Naive thymus-derived CD4-positive, alpha-beta T cell (primary cell): ENCODE measurements around the gene NANOS3. TPM values are rescaled to one million over a fixed set of nuclear protein-coding genes. Genes with fewer than 3 reads are reported as not detected.

Experiments used
- ATAC-seq: fragments of 150-1000 bp; cut with Tn5 transposase; 2 replicates; pipeline ENCODE4 v1.10.0; 2021; ENCODE audit warnings: mild to moderate bottlenecking, moderate library complexity
- CTCF ChIA-PET: fragments of 350-600 bp; sonication (Branson Sonifier 250); formaldehyde crosslinking; loops from one replicate; lab custom pipeline; 2021; ENCODE audit warnings: antibody characterized with exemption; lab: Charles Lee
- POLR2A ChIA-PET: fragments of 350-600 bp; sonication (Branson Sonifier 250); formaldehyde crosslinking; loops from one replicate; lab custom pipeline; 2021; ENCODE audit warnings: antibody characterized with exemption, inconsistent platforms; lab: Charles Lee
- DNase-seq, 9 donors: peaks; one replicate each; pipeline versions ENCODE4 v3.0.0 to v3.0.0-alpha.2; 2020 to 2022; ENCODE audit warnings: mixed read lengths in 1 of 9
- H3K27ac ChIP-seq: one replicate; pipeline ENCODE4 v1.7.0; 2013; ENCODE audit warnings: mild to moderate bottlenecking, low read depth, low read length, moderate library complexity
- H3K27me3 ChIP-seq, 2 donors: one replicate each; pipeline ENCODE4 v1.7.0; 2013; ENCODE audit warnings: low read length in 2 of 2, mild to moderate bottlenecking in 2 of 2, moderate library complexity in 2 of 2; ENCODE audit not compliant: control insufficient read depth in 2 of 2, insufficient read depth in 2 of 2
- H3K36me3 ChIP-seq, 3 experiments: 1 replicate in 2 of 3; 2 replicates in 1 of 3; pipeline ENCODE4 v1.7.0; 2013; ENCODE audit warnings: low read length in 3 of 3, mild to moderate bottlenecking in 3 of 3, moderate library complexity in 1 of 3; ENCODE audit not compliant: insufficient read depth in 3 of 3, control insufficient read depth in 2 of 3
- H3K4me1 ChIP-seq, 2 donors: one replicate each; pipeline ENCODE4 v1.7.0; 2013; ENCODE audit warnings: low read length in 2 of 2, mild to moderate bottlenecking in 2 of 2, moderate library complexity in 1 of 2; ENCODE audit not compliant: control insufficient read depth in 2 of 2, insufficient read depth in 2 of 2
- H3K4me3 ChIP-seq: 2 replicates; pipeline ENCODE4 v1.7.0; 2013; ENCODE audit warnings: mild to moderate bottlenecking, low read length
- H3K9me3 ChIP-seq, 3 experiments: 1 replicate in 2 of 3; 2 replicates in 1 of 3; pipeline ENCODE4 v1.7.0; 2013; ENCODE audit warnings: low read length in 3 of 3; ENCODE audit not compliant: control insufficient read depth in 2 of 3
- H3K27ac Mint-ChIP-seq, 9 donors: one replicate each; pipeline ENCODE4 v1.8.0; 2020 to 2022; ENCODE audit warnings: mixed read lengths in 9 of 9, mild to moderate bottlenecking in 8 of 9, moderate library complexity in 5 of 9, inconsistent platforms in 2 of 9
- H3K27me3 Mint-ChIP-seq, 5 donors: one replicate each; pipeline ENCODE4 v1.8.0; 2021 to 2022; ENCODE audit warnings: mixed read lengths in 5 of 5, mild to moderate bottlenecking in 1 of 5
- H3K36me3 Mint-ChIP-seq, 5 donors: one replicate each; pipeline ENCODE4 v1.8.0; 2020 to 2022; ENCODE audit warnings: mixed read lengths in 5 of 5, mild to moderate bottlenecking in 3 of 5, inconsistent platforms in 1 of 5
- H3K4me1 Mint-ChIP-seq, 7 donors: one replicate each; pipeline ENCODE4 v1.8.0; 2020 to 2022; ENCODE audit warnings: mixed read lengths in 7 of 7, mild to moderate bottlenecking in 3 of 7, inconsistent platforms in 1 of 7
- H3K4me3 Mint-ChIP-seq, 10 donors: one replicate each; pipeline ENCODE4 v1.8.0; 2020 to 2022; ENCODE audit warnings: mild to moderate bottlenecking in 10 of 10, mixed read lengths in 10 of 10, moderate library complexity in 6 of 10, inconsistent platforms in 2 of 10
- H3K9me3 Mint-ChIP-seq, 11 donors: one replicate each; pipeline ENCODE4 v1.8.0; 2020 to 2022; ENCODE audit warnings: mixed read lengths in 11 of 11, mild to moderate bottlenecking in 4 of 11, inconsistent platforms in 1 of 11, moderate library complexity in 1 of 11
- intact Hi-C, 2 donors: fragments of 100-400 bp; cut with micrococcal nuclease; formaldehyde crosslinking; loops; one replicate each; pipeline ENCODE4 v1.15.1; 2023
- polyA plus RNA-seq, 2 donors: library from polyadenylated mRNA; unstranded; fragments of 300-500 nt; fragmentation: Illumina TruSeq; gene quantifications; one replicate each; pipeline ENCODE4 v1.2.3, GENCODE V29; 2021
- total RNA-seq, 6 experiments: library from RNA in 5 of 6; stranded (reverse) in 5 of 6; gene quantifications; 1 replicate in 5 of 6; 2 replicates in 1 of 6; pipeline ENCODE4 v1.2.3 and lab custom pipeline; 2021 to 2026

The NANOS3 gene
- total and polyA plus RNA-seq, 7 experiments from 2014 or later, result 1.3 to 3.4 TPM; not detected in 5

DNA sequence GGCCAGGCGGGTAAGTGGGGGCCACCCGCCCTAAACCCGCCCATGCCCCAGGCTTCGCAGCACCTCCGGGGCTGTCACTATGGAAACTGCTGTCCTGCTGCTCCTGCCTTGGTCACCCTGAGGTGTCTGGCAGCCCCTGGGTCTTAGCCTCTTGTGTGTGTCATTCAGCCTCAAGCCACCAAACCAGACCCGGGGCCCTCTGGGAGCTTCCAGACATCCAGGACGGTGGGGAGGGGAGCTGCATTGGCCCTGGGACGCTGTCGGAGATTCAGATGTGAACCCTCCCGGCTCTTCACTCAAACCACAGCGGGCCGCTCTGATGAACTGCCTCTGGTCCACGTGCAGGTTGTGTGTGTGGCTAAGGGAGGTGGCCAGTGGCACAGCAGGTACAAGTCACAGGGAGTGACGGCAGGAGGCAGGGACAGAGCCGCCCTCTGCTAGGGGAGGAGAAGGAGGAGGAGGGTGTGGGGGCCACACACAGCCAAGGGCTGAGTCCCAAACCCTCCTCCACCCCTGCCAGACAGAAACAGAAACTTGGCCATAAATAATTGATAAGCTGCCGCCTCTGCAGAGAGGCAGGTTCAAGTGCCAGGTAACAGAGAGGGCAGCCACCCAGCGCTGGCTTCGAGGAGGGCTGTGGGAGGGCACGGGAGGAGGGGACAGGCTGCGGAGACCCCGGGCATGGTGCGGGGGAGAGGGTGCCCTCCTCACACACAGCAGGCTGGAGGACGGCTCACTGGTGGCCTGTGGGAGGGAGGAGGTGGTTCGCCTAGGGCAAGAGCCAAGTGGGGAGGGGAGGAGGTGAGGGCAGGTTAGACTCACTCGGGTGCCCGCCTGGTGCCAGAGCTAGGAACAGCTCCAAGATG lies 8.0 kb downstream of the NANOS3 start:
- CTCF ChIA-PET, result no interaction called here
- ATAC-seq, result no peak
- intact Hi-C loops, result loop anchor here (5.0 to 10.0 kb wide), 4 partner anchors 288 to 608 kb away; no protein-coding TSS in a partner anchor
- Histone ChIP-seq H3K27me3 (no peaks in the 10 kb centered on the region), H3K4me1 (peaks cover 33 to 58% of the 10 kb centered on the region in 2 donors), H3K4me3 (no peak overlapping the region), H3K36me3 (no peaks in the 10 kb centered on the region), H3K27ac (no peak overlapping the region), H3K9me3 (no peaks in the 10 kb centered on the region)
- Mint-ChIP-seq H3K4me3 (no peak overlapping the region), H3K27ac (no peak overlapping the region), H3K36me3 (no peaks in the 10 kb centered on the region), H3K9me3 (peaks cover 0 to 2% (median 0%) of the 10 kb centered on the region in 11 donors), H3K27me3 (no peaks in the 10 kb centered on the region), H3K4me1 (peaks cover 6 to 43% (median 34%) of the 10 kb centered on the region in 7 donors)
- POLR2A ChIA-PET, result interaction anchor here (0.6 kb wide), 1 partner anchor 202 kb away, joined by 4 read pairs; no protein-coding TSS in a partner anchor
- DNase-seq, result no peak

DNA sequence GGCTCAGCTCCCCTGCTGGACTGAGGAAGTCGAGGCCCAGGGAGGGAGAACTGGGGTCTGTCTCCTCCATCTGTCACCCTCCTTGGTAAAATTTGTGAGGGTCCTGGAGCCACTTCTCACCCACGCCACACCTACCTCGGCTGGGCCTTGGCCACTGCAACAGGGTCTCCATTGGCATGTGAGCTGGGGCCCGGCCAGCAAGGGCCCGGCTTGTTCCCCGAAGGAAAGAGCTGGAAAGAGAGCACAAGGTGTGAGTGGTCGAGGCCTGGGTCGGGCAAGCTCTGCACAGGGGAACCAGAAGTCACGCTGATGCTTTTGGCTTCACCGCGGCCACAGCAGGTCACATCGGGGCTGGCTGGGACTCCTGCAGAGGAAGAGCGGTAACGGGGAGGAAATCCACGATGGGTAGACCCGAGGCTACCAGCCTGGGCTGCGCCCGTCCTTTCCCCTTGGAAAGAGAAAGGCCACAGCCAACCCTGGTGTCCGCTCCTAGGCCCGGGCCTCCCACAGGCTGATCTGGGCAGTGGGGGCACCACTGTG lies 9.0 kb downstream of the NANOS3 start:
- intact Hi-C loops, result loop anchor here in 1 of 2 donors (10.0 kb wide), 1 partner anchor 599 kb away; no protein-coding TSS in a partner anchor
- ATAC-seq (no peak), DNase-seq (no peak)
- ChIA-PET POLR2A (no interaction called here), CTCF (no interaction called here)
- Mint-ChIP-seq H3K27me3 (no peaks in the 10 kb centered on the region), H3K36me3 (no peaks in the 10 kb centered on the region), H3K27ac (peak overlapping the region in 1 of 9 donors; percentile 54), H3K9me3 (peaks cover 0 to 2% (median 0%) of the 10 kb centered on the region in 11 donors), H3K4me3 (no peak overlapping the region), H3K4me1 (peaks cover 6 to 36% (median 28%) of the 10 kb centered on the region in 7 donors)
- no peak overlapping the region for H3K4me3 ChIP-seq
- H3K27me3 ChIP-seq, result no peaks in the 10 kb centered on the region
- H3K36me3 ChIP-seq, result no peaks in the 10 kb centered on the region
- no peaks in the 10 kb centered on the region for H3K9me3 ChIP-seq
- H3K4me1 ChIP-seq, result peaks cover 26 to 50% of the 10 kb centered on the region in 2 donors
- H3K27ac ChIP-seq, result no peak overlapping the region

- CTCF ChIA-PET, result interaction anchor here (0.6 kb wide), 1 partner anchor 105 kb away, joined by 3 read pairs; no protein-coding TSS in a partner anchor
- Mint-ChIP-seq H3K9me3 (peaks cover 0 to 2% (median 0%) of the 10 kb centered on the region in 11 donors), H3K27ac (peak overlapping the region in 1 of 9 donors; percentile 38), H3K36me3 (no peaks in the 10 kb centered on the region), H3K4me3 (no peak overlapping the region), H3K27me3 (no peaks in the 10 kb centered on the region), H3K4me1 (peaks cover 6 to 25% (median 17%) of the 10 kb centered on the region in 7 donors)
- intact Hi-C loops, result loop anchor here in 1 of 2 donors (10.0 kb wide), 1 partner anchor 598 kb away; no protein-coding TSS in a partner anchor
- POLR2A ChIA-PET, result no interaction called here
- H3K27ac ChIP-seq, result no peak overlapping the region
- no peak overlapping the region for H3K4me3 ChIP-seq
- H3K27me3 ChIP-seq, result no peaks in the 10 kb centered on the region
- H3K4me1 ChIP-seq, result peaks cover 15 to 39% of the 10 kb centered on the region in 2 donors
- H3K9me3 ChIP-seq, result no peaks in the 10 kb centered on the region
- ATAC-seq (peak; percentile 86), DNase-seq (no peak)
- no peaks in the 10 kb centered on the region for H3K36me3 ChIP-seq
These were observed 10.1 kb downstream of the NANOS3 start for GRCh38 chr19:13887018-13887436.

DNA sequence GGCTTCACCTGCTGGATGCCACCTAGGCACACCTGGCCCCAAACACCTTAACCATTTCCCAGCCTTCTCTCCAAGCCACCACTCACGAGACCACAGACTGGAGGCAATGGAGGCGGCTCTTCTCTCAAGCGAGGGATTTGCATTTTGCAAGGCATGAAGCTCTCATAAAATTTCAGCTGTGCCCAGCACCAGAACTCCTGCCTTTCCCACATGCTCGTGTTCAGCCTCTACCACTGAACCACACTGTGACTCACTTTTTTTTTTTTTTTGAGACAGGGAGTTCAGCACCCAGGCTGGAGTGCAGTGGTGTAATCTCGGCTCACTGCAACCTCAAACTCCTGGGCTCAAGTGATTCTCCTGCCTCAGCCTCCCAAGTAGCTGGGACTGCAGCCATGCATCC lies 10.6 kb downstream of the NANOS3 start:
- H3K36me3 ChIP-seq, result no peaks in the 10 kb centered on the region
- H3K4me3 ChIP-seq, result no peak overlapping the region
- H3K4me1 ChIP-seq, result peaks cover 10 to 34% of the 10 kb centered on the region in 2 donors
- no peak overlapping the region for H3K27ac ChIP-seq
- ATAC-seq, result peak; percentile 34
- no peaks in the 10 kb centered on the region for H3K9me3 ChIP-seq
- H3K27me3 Mint-ChIP-seq, result no peaks in the 10 kb centered on the region
- H3K27me3 ChIP-seq, result no peaks in the 10 kb centered on the region
- intact Hi-C loops, result loop anchor here in 1 of 2 donors (10.0 kb wide), 1 partner anchor 597 kb away; no protein-coding TSS in a partner anchor
- CTCF ChIA-PET, result interaction anchor here (0.6 kb wide), 2 partner anchors 104 to 246 kb away, joined by 3 to 4 read pairs; no protein-coding TSS in a partner anchor
- POLR2A ChIA-PET, result no interaction called here
- H3K4me1 Mint-ChIP-seq, result peaks cover 6 to 20% (median 12%) of the 10 kb centered on the region in 7 donors
- H3K27ac Mint-ChIP-seq, result no peak overlapping the region
- H3K36me3 Mint-ChIP-seq, result no peaks in the 10 kb centered on the region
- DNase-seq, result no peak
- H3K9me3 Mint-ChIP-seq, result peaks cover 0 to 2% (median 0%) of the 10 kb centered on the region in 11 donors
- H3K4me3 Mint-ChIP-seq, result no peak overlapping the region

DNA sequence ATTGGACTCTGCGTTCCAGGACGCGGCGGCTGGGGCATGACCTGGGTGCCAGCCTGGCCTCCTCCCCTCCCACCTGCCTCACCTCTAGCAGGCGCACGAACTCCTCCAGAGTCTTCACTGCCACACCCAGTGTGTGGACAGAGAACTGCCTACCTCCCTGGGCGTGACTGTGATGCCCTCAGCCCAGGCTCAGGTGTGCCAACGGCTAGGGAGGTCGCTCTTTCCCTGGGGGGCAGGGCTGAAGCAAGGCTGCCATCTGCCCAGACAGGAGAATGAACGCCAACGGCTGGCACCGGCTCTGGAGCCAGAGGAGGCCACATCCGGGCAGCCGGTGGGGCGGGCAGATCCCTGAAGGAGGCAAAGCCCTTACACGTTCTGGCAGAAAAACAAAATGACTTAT lies 11.3 kb downstream of the NANOS3 start:
- Histone ChIP-seq H3K27ac (no peak overlapping the region), H3K4me1 (peaks cover 2 to 27% of the 10 kb centered on the region in 2 donors), H3K27me3 (no peaks in the 10 kb centered on the region), H3K4me3 (no peak overlapping the region), H3K9me3 (no peaks in the 10 kb centered on the region), H3K36me3 (no peaks in the 10 kb centered on the region)
- H3K4me1 Mint-ChIP-seq, result peaks cover 5 to 12% (median 7%) of the 10 kb centered on the region in 7 donors
- ChIA-PET POLR2A (interaction anchor here (0.7 kb wide), 1 partner anchor 118 kb away, joined by 4 read pairs; no protein-coding TSS in a partner anchor), CTCF (interaction anchor here (1.2 kb wide), 1 partner anchor 36 kb away, joined by 4 read pairs; no protein-coding TSS in a partner anchor)
- ATAC-seq (no peak), DNase-seq (no peak)
- no peak overlapping the region for H3K4me3 Mint-ChIP-seq
- no peaks in the 10 kb centered on the region for H3K27me3 Mint-ChIP-seq
- no peaks in the 10 kb centered on the region for H3K36me3 Mint-ChIP-seq
- intact Hi-C loops, result loop anchor here in 1 of 2 donors (10.0 kb wide), 1 partner anchor 597 kb away; no protein-coding TSS in a partner anchor
- H3K27ac Mint-ChIP-seq, result no peak overlapping the region
- H3K9me3 Mint-ChIP-seq, result peaks cover 0 to 2% (median 0%) of the 10 kb centered on the region in 11 donors

GRCh38 chr19:13890136-13890535 lies 13.2 kb downstream of the NANOS3 start:
- Histone ChIP-seq H3K27me3 (no peaks in the 10 kb centered on the region), H3K4me3 (no peak overlapping the region), H3K9me3 (no peaks in the 10 kb centered on the region), H3K27ac (no peak overlapping the region), H3K4me1 (peaks cover 0 to 22% of the 10 kb centered on the region in 2 donors), H3K36me3 (no peaks in the 10 kb centered on the region)
- H3K27ac Mint-ChIP-seq, result no peak overlapping the region
- H3K36me3 Mint-ChIP-seq, result peaks cover 0 to 2% (median 0%) of the 10 kb centered on the region in 5 donors
- CTCF ChIA-PET, result no interaction called here
- peaks cover 0 to 3% (median 0%) of the 10 kb centered on the region in 7 donors for H3K4me1 Mint-ChIP-seq
- H3K9me3 Mint-ChIP-seq, result no peaks in the 10 kb centered on the region
- no peaks in the 10 kb centered on the region for H3K27me3 Mint-ChIP-seq
- no peak for DNase-seq
- intact Hi-C loops, result no loop called here
- no peak overlapping the region for H3K4me3 Mint-ChIP-seq
- POLR2A ChIA-PET, result no interaction called here
- ATAC-seq, result no peak
